ENCODE results near the gene TMPRSS12.

GRCh38 chr12:50927356-50927755, 84.6 kb downstream of the TMPRSS12 start:
- no peak for TF ChIP-seq CTCF (conservative IDR thresholded peaks at IDR 0.05; ENCODE audit: low read depth in 2 of 2)
- TF ChIP-seq, protein P1, sequence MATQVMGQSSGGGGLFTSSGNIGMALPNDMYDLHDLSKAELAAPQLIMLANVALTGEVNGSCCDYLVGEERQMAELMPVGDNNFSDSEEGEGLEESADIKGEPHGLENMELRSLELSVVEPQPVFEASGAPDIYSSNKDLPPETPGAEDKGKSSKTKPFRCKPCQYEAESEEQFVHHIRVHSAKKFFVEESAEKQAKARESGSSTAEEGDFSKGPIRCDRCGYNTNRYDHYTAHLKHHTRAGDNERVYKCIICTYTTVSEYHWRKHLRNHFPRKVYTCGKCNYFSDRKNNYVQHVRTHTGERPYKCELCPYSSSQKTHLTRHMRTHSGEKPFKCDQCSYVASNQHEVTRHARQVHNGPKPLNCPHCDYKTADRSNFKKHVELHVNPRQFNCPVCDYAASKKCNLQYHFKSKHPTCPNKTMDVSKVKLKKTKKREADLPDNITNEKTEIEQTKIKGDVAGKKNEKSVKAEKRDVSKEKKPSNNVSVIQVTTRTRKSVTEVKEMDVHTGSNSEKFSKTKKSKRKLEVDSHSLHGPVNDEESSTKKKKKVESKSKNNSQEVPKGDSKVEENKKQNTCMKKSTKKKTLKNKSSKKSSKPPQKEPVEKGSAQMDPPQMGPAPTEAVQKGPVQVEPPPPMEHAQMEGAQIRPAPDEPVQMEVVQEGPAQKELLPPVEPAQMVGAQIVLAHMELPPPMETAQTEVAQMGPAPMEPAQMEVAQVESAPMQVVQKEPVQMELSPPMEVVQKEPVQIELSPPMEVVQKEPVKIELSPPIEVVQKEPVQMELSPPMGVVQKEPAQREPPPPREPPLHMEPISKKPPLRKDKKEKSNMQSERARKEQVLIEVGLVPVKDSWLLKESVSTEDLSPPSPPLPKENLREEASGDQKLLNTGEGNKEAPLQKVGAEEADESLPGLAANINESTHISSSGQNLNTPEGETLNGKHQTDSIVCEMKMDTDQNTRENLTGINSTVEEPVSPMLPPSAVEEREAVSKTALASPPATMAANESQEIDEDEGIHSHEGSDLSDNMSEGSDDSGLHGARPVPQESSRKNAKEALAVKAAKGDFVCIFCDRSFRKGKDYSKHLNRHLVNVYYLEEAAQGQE (IDR thresholded peaks at IDR 0.05; ENCODE audit: unreplicated experiment): no peak
